Lung microvascular endothelial cell (primary cell): Measurements from ENCODE around the gene MYH3. TPM values are rescaled to one million over a fixed set of nuclear protein-coding genes. Genes with fewer than 3 reads are reported as not detected.
"Not testable (repeated sequence)": the region's sequence is repeated elsewhere in the genome, so short reads cannot be mapped to it uniquely, and the experiment has no call there.

Source experiments
- DNase-seq, 2 donors: peaks; one replicate each; pipeline versions ENCODE4 v3.0.0 to v3.0.0-alpha.2; 2010; ENCODE audit warnings: low read depth in 2 of 2
- total RNA-seq: library from RNA; depleted of rRNA; stranded (reverse); fragments of >200 nt; gene quantifications from 2 replicates; pipeline ENCODE4 v1.2.1, GENCODE V29; 2014

MYH3 gene
- total RNA-seq, result 0.22 and 0.40 TPM in 2 replicates

GRCh38 chr17:10657148-10657547 lies at the start of gene MYH3:
Gene MYH3, minus strand, starts transcription at chr17:10657309. Its CDS starts 2,245 bp downstream, at chr17:10655064.
- no peak for DNase-seq

- no peak for DNase-seq
These were observed 48.6 kb upstream of the MYH3 start for GRCh38 chr17:10705727-10706126.

- DNase-seq, result peak; percentile 19 to 65
These were observed 45.5 kb upstream of the MYH3 start for GRCh38 chr17:10702574-10702973.

- DNase-seq, result peak; percentile 2 to 27
These were observed 42.7 kb upstream of the MYH3 start for GRCh38 chr17:10699856-10700255.

GRCh38 chr17:10698096-10698818 lies 41.1 kb upstream of the MYH3 start:
- peak; percentile 22 to 48 for DNase-seq

- DNase-seq, result peak; percentile 94 to 95
These were observed 40.3 kb upstream of the MYH3 start, which contains the start of the genes ADPRM and SCO1 for GRCh38 chr17:10697092-10698081. Gene ADPRM, plus strand, starts transcription at chr17:10697594. Its CDS starts 7,333 bp downstream, at chr17:10704927. Gene SCO1, minus strand, starts transcription at chr17:10697533. Its CDS starts 26 bp downstream, at chr17:10697507.

- DNase-seq, result not testable (repeated sequence)
These were observed 38.8 kb upstream of the MYH3 start for GRCh38 chr17:10695875-10696407.

- no peak for DNase-seq
These were observed 30.4 kb upstream of the MYH3 start for GRCh38 chr17:10687499-10687898.

- DNase-seq, result peak; percentile 39 to 47
These were observed 26.7 kb upstream of the MYH3 start for GRCh38 chr17:10683853-10684252.

- DNase-seq, result no peak
These were observed 24.8 kb upstream of the MYH3 start for GRCh38 chr17:10681866-10682446.

- DNase-seq, result no peak
These were observed 17.6 kb upstream of the MYH3 start for GRCh38 chr17:10674704-10675103.

GRCh38 chr17:10673312-10673711 lies 16.2 kb upstream of the MYH3 start:
- no peak for DNase-seq

GRCh38 chr17:10668775-10669174 lies 11.7 kb upstream of the MYH3 start:
- peak; percentile 11 to 25 for DNase-seq

GRCh38 chr17:10666906-10667305 lies 9.8 kb upstream of the MYH3 start:
- DNase-seq, result no peak

GRCh38 chr17:10664571-10664970 lies 7.5 kb upstream of the MYH3 start:
- DNase-seq, result no peak

- DNase-seq, result no peak
These were observed 6.1 kb upstream of the MYH3 start for GRCh38 chr17:10663231-10663630.

- peak in 1 of 2 donors; percentile 59 for DNase-seq
These were observed 4.3 kb upstream of the MYH3 start for GRCh38 chr17:10661437-10661836.

- DNase-seq, result no peak
These were observed 770 bp upstream of the MYH3 start for GRCh38 chr17:10657879-10658278.

GRCh38 chr17:10653987-10654386 lies 3.1 kb downstream of the MYH3 start:
- DNase-seq, result no peak

GRCh38 chr17:10652984-10653659 lies 4.0 kb downstream of the MYH3 start:
- DNase-seq, result peak in 1 of 2 donors; percentile 26

GRCh38 chr17:10651927-10652326 lies 5.2 kb downstream of the MYH3 start:
- no peak for DNase-seq
